HG03097 (cell line): ENCODE results near the gene MSMO1.
"Not testable (repeated sequence)": the region's sequence is repeated elsewhere in the genome, so short reads cannot be mapped to it uniquely, and the experiment has no call there.

Experiments used
- ATAC-seq: cut with Tn5 transposase; IDR thresholded peaks from one replicate; pipeline ENCODE4 v1.9.1; 2021; ENCODE audit not compliant: unreplicated experiment, low FRiP score

Gene MSMO1

GRCh38 chr4:165324236-165324917, 3.1 kb upstream of the MSMO1 start:
- ATAC-seq, result no peak

GRCh38 chr4:165324918-165325304, 2.6 kb upstream of the MSMO1 start:
- ATAC-seq, result no peak

GRCh38 chr4:165325732-165326512, 1.5 kb upstream of the MSMO1 start:
- no peak for ATAC-seq

GRCh38 chr4:165326831-165327210, 648 bp upstream of the MSMO1 start:
- no peak for ATAC-seq

GRCh38 chr4:165328101-165328425, 594 bp downstream of the MSMO1 start:
- ATAC-seq, result no peak

GRCh38 chr4:165328708-165329107, 1.2 kb downstream of the MSMO1 start:
- ATAC-seq, result no peak

GRCh38 chr4:165330071-165330470, 2.6 kb downstream of the MSMO1 start:
- ATAC-seq, result no peak

- ATAC-seq, result no peak
These were observed 3.2 kb downstream of the MSMO1 start for GRCh38 chr4:165330666-165331065.

- ATAC-seq, result no peak
These were observed 3.9 kb downstream of the MSMO1 start for GRCh38 chr4:165331359-165331758.

- no peak for ATAC-seq
These were observed 4.4 kb downstream of the MSMO1 start for GRCh38 chr4:165331823-165332222.

GRCh38 chr4:165332502-165332901, 5.0 kb downstream of the MSMO1 start:
- no peak for ATAC-seq

- no peak for ATAC-seq
These were observed 7.8 kb downstream of the MSMO1 start for GRCh38 chr4:165335163-165335703.

GRCh38 chr4:165336743-165337142, 9.3 kb downstream of the MSMO1 start:
- no peak for ATAC-seq

- not testable (repeated sequence) for ATAC-seq
These were observed 14.9 kb downstream of the MSMO1 start for GRCh38 chr4:165342340-165342739.

GRCh38 chr4:165343353-165344191, 16.1 kb downstream of the MSMO1 start:
- ATAC-seq, result no peak

- ATAC-seq, result no peak
These were observed 18.4 kb downstream of the MSMO1 start for GRCh38 chr4:165345666-165346417.

GRCh38 chr4:165347647-165348569, 20.4 kb downstream of the MSMO1 start:
- ATAC-seq, result no peak

- ATAC-seq, result no peak
These were observed 24.1 kb downstream of the MSMO1 start for GRCh38 chr4:165351359-165352130.

- no peak for ATAC-seq
These were observed 28.4 kb downstream of the MSMO1 start for GRCh38 chr4:165355900-165356300.
